ENCODE data around the gene SPATA46. TPM values are rescaled to one million over a fixed set of nuclear protein-coding genes. Genes with fewer than 3 reads are reported as not detected.

Gene SPATA46
- total and polyA plus RNA-seq, 9 of the 15 experiments (the other 6 are each of a cell fraction or from before 2014, with no cell fraction given) = 0.04 to 0.11 TPM; not detected in 7

GRCh38 chr1:162416909-162417308, 40.3 kb upstream of the SPATA46 start:
- intact Hi-C loops (cut with micrococcal nuclease) = no loop called here
- H2AFZ ChIP-seq (ENCODE audit: low read depth, low read length) = peak overlapping the region; percentile 49; the same call in 1 of the 2 replicates
- H3K36me3 ChIP-seq (ENCODE audit: control insufficient read depth, insufficient read depth, low read length) = no peaks in the 10 kb centered on the region
- ATAC-seq (no peak), DNase-seq (ENCODE audit: extremely low read depth in 1 of 4, low spot score in 3 of 4) (no peak), FAIRE-seq (no peak)
- 20% methylated on average over 2 of the region's 2 CpGs for WGBS (ENCODE audit: insufficient coverage, low coverage, missing lambda C conversion rate)
- H3K4me3 ChIP-seq = no peak overlapping the region
- BruUV-seq (replicated peaks) = no TSS peak
- no peak overlapping the region for H3K9ac ChIP-seq (ENCODE audit: insufficient read depth in 1 of 2, low read depth in 2 of 2, low read length in 2 of 2)
- H3K9me1 ChIP-seq (ENCODE audit: control insufficient read depth, insufficient read depth, low read length) = no peaks in the 10 kb centered on the region
- H3K4me2 ChIP-seq (ENCODE audit: insufficient read depth, low read length) = peak overlapping the region; percentile 8; the same call in 1 of the 2 replicates
- no peak for TF ChIP-seq TFAP4 (CRISPR knock-in tag; IDR thresholded peaks at IDR 0.05; ENCODE audit: borderline replicate concordance)
- TF ChIP-seq CHD2 (IDR thresholded peaks at IDR 0.05; ENCODE audit: low read depth, low read length) = no peak
- TF ChIP-seq CEBPG (CRISPR knock-in tag; IDR thresholded peaks at IDR 0.05) = no peak
- 0 out of 4 replicates have a peak, but pooled peaks of 1 of the 2 experiments have one; percentile 48 for TF ChIP-seq CEBPG (tag; conservative IDR thresholded peaks at IDR 0.05 in 1 of 2, IDR thresholded peaks at IDR 0.05 in 1 of 2)
- TF ChIP-seq ATF3 (IDR thresholded peaks at IDR 0.05) = peak; percentile 75
- TF ChIP-seq ATF3 (CRISPR knock-in tag; conservative IDR thresholded peaks at IDR 0.05) = no peak
- TF ChIP-seq SIX5 (IDR thresholded peaks at IDR 0.05; ENCODE audit: borderline replicate concordance in 1 of 2, insufficient read depth in 1 of 2, low read depth in 1 of 2, low read length in 2 of 2) = no peak
- no peak for TF ChIP-seq SAFB (IDR thresholded peaks at IDR 0.05; ENCODE audit: borderline replicate concordance, low read depth, low read length)
- TF ChIP-seq CEBPB (tag; IDR thresholded peaks at IDR 0.05) = peak; percentile 58
- TF ChIP-seq BCL6 (CRISPR knock-in tag; IDR thresholded peaks at IDR 0.05) = no peak
- TF ChIP-seq E2F8 (IDR thresholded peaks at IDR 0.05; ENCODE audit: low read depth, partially characterized antibody) = no peak
- TF ChIP-seq SIN3A (IDR thresholded peaks at IDR 0.05; ENCODE audit: borderline replicate concordance in 2 of 2, control insufficient read depth in 1 of 2, low read depth in 2 of 2, low read length in 2 of 2) = no peak
- no peak for TF ChIP-seq DDX20 (tag; IDR thresholded peaks at IDR 0.05; ENCODE audit: low read depth)
- TF ChIP-seq MTF1 (CRISPR knock-in tag; IDR thresholded peaks at IDR 0.05; ENCODE audit: borderline replicate concordance) = no peak
- no peak for TF ChIP-seq STAT5A (IDR thresholded peaks at IDR 0.05; ENCODE audit: borderline replicate concordance, low read length)
- no peak for TF ChIP-seq TBL1XR1 (IDR thresholded peaks at IDR 0.05; ENCODE audit: low read length in 2 of 2)
- no peaks in the 10 kb centered on the region for H4K20me1 ChIP-seq (replicated peaks; ENCODE audit: control insufficient read depth, insufficient read depth, low read length)
- ChIA-PET POLR2A (no interaction called here), CTCF (ENCODE audit: low intra/inter-chr PET ratio) (no interaction called here)
- H3K4me1 ChIP-seq (replicated peaks in 1 of 2; ENCODE audit: control insufficient read depth in 2 of 2, insufficient read depth in 2 of 2, low read length in 2 of 2) = peaks cover 18 to 59% of the 10 kb centered on the region in 2 experiments
- in situ Hi-C loops (cut with MboI) = no loop called here
- no peaks in the 10 kb centered on the region for H3K27me3 ChIP-seq (ENCODE audit: control insufficient read depth in 2 of 2, insufficient read depth in 2 of 2, low read length in 2 of 2)
- no peak overlapping the region for H3K27ac ChIP-seq (ENCODE audit: extremely low read depth, low read depth, low read length)
- no peaks in the 10 kb centered on the region for H3K9me3 ChIP-seq (replicated peaks; ENCODE audit: control insufficient read depth, insufficient read depth, low read depth, low read length)
- H3K79me2 ChIP-seq (ENCODE audit: control insufficient read depth, insufficient read depth, low read length) = no peaks in the 10 kb centered on the region
